NCI-H128 (cell line): ENCODE measurements around the gene APPL2.
A peak's percentile ranks its signal among the peaks of the same experiment; 100 is the strongest.
"Not testable (repeated sequence)": the region's sequence is repeated elsewhere in the genome, so short reads cannot be mapped to it uniquely, and the experiment has no call there.

Experiments
- DNase-seq: peaks from one replicate; lab custom pipeline; 2025; ENCODE audit not compliant: unreplicated experiment; lab: John Stamatoyannopoulos, UW

Gene APPL2

GRCh38 chr12:105256431-105256830 is 20.5 kb upstream of the APPL2 start:
- DNase-seq = not testable (repeated sequence)

- no peak for DNase-seq
These were observed 20.0 kb upstream of the APPL2 start for GRCh38 chr12:105256011-105256410.

- no peak for DNase-seq
These were observed 18.0 kb upstream of the APPL2 start for GRCh38 chr12:105253866-105254513.

DNA sequence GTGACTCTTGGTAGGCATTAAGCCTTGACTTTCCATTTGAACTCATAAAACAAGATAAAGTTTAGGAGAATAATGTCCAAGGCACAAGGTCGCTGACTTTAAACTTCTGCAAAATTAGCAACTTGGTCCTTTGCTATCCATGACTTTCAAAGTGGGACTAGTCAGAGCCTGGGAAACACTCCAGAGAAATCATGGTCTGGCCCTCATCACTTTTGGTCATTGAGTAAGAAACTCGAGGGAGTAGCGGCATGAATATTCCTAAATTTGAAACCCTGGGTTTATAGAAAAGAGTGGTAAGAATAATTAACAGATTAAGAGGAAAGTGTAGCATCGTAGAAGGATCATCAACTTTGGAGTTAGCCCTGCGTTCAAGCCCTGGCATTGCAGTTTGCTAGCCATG is 16.9 kb upstream of the APPL2 start:
- DNase-seq = no peak

DNA sequence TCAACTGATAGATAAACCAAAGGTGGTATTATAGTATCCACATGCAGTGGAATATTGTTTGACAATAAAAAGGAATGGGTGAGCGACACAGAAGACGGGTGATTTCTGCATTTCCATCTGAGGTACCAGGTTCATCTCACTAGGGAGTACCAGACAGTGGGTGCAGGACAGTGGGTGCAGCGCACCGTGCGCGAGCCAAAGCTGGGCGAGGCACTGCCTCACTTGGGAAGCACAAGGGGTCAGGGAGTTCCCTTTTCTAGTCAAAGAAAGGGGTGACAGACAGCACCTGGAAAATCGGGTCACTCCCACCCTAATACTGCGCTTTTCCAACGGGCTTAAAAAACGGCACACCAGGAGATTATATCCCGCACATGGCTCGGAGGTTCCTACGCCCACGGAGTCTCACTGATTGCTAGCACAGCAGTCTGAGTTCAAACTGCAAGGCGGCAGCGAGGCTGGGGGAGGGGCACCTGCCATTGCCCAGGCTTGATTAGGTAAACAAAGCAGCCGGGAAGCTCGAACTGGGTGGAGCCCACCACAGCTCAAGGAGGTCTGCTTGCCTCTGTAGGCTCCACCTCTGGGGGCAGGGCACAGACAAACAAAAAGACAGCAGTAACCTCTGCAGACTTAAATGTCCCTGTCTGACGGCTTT is 9.9 kb upstream of the APPL2 start:
- DNase-seq = not testable (repeated sequence)

DNA sequence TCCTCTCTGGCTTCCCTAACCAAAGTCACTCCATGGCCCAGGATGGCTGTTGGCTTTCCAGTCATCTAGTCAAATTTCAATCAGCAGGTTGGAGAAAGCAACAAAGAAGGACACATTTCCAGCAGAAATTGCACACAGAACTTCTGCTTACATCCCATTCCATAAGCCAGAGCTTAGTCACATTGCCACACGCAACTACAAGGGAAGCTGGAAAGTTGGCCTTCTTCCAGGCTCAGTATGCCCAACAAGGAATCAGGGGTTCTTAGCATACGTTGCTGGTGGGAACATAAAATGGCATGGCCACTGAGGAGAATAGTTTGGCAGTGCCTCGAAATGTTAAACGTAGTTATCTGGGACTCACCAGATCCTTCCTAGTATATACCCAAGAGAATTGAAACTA is 9.3 kb upstream of the APPL2 start:
- DNase-seq = no peak

DNA sequence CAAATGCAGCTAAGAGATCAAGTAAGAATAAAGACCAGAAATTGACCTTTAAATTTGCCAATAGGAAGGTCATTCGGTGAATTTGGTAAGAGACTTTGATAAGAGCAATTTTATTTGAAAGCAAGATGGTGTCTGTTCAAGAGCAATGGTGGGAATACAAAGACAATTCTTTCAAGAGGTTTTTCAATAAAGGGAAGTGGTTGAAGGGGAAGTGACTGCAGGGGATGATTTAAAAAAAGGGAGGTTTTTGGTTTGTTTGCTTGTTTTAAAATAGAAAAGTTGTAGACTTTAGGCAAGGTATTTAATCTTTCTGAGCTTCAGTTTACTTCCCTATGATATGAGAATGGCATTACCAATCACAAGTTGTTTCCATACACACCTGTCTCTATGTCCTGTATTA is 4.3 kb upstream of the APPL2 start:
- no peak for DNase-seq

- no peak for DNase-seq
These were observed 3.3 kb upstream of the APPL2 start for GRCh38 chr12:105239304-105239703.

DNA sequence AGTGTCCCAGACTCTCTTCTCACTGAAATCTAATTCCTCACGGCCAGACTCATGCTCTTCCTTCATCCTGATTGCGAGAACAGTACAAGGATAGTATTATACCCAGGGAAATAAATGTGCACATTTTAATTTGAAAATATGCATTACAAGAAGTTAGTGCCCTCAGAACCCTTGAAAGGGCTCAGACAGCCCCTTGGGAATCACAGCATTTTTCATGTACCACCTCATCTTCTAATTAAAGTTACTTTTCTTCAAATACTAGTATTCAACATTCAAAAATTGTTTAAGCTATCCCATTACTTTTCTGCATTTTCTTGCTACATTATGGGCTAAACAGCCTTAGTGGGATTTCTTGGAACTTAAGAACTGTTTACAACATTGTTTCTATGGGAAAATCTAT is 1.7 kb upstream of the APPL2 start:
- DNase-seq = no peak

DNA sequence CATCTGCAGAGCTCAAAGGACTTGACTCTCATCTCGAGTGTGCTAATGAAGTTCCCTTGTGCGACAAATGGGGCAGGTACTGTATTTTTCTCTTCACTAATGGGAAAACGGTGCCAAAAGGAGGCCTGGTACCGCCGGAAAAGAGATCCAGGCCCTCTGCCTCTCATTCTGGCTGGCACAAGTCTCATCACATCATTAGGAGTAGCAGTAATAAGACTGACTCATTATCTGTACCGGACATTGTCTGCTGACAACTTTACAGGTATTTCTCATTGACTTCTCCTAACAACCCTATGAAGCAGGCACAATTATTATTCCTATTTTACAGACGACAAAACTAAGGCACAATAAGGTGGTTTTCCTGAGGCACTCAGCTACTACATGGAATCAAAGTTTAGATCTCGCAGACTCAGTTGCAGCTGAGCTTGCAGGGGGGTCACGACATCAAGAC is 668 bp downstream of the APPL2 start:
- peak; percentile 18 for DNase-seq

DNA sequence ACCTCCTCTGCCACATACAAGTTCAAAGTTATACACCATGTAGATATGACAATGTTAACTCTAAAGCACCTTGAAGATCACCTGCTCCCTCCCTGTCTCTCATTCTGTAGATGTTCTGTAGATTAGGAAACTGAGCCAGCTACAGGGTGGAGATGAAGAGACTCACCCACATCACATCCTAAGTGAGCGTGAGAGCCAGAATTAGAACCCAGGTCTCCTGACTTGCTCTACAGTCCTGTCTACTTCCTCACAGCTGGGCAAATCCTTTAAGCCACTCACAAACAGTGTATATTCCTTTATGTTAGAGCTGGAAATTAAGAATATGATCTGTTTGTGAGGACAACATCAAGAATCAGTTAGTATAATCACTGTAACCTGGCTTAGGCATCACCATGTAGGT is 1.8 kb downstream of the APPL2 start:
- DNase-seq = no peak

DNA sequence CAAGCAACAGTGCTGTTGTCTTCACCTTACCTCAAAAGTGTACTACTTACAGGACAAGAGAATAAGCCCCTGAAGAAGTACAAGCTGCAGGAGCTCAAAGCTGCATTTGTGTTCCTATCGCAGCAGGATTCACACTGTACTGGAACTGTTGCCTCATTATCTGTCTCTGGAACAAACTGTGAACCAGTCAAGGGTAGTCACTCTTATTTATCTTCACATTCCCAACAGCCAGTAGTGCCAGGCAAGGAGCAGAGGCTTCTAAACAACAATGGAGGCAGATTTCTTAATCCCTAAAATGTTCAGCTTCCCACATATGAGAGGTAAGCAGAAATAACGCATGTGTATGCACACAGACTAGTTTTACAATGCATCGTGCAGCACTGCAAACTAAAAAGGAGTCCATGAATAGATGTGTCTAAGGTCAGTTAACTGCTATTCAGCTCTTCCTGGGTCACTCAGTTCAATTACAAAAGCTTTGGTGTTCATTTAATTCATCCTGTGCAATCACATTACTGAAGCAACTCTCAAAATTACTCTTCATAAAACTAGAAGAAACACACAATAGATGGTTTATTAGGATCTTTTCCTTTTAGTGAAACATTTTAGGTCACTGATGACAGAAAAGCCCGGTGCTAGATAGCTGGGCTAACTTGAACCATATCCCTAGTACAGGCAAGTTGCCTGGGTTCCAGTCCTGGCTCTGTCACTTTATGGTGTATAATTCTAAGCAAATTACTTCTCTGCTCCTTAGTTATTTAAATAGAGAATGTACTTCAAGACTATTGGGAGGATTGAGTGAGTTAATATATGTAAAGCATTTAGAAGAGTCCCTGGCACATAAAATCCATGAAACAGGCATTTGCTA is 2.7 kb downstream of the APPL2 start:
- no peak for DNase-seq

- no peak for DNase-seq
These were observed 4.6 kb downstream of the APPL2 start for GRCh38 chr12:105231396-105231795.

- DNase-seq = no peak
These were observed 6.6 kb downstream of the APPL2 start for GRCh38 chr12:105229371-105229770.

- no peak for DNase-seq
These were observed 7.0 kb downstream of the APPL2 start for GRCh38 chr12:105228966-105229365.

GRCh38 chr12:105228494-105228893 is 7.5 kb downstream of the APPL2 start:
- DNase-seq = no peak

DNA sequence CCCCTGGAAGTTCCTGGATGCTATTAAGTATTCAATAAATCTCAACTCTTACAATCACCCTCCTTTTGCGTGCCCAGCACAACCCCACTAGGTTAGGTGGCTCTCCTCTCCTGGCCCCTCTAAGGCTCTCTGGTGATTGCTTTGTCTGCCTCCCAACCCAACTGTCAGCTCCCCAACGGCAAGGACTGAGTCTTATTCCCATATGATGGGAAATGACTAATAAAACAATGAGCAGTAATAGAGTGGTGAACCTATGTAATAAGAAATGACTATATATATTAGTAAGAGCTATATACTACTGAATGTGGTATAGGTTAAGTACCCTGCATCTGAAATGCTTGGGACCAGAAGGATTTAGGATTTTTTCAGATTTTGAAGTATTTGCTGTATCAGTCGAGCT is 8.1 kb downstream of the APPL2 start:
- no peak for DNase-seq

DNA sequence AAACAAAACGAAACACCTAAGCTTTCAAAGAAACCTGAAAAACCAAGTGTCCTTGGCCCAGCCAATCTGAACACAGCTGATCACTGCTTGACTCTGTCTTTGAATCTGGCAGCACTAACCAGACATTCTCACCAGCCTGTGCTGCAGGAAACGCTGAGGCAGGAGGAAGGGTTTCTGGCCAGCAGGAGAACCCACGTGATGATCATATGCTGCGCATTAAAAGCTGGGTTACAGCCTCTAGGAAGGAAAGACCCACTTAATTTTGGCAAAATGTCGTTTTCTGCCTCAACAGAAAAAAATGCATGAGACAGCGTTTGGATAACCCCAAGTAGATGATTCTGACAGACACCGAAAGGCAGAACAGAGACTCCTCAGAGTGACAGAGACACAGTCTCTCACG is 9.8 kb downstream of the APPL2 start:
- no peak for DNase-seq

- DNase-seq = no peak
These were observed 10.4 kb downstream of the APPL2 start for GRCh38 chr12:105225505-105226015.

- DNase-seq = no peak
These were observed 11.6 kb downstream of the APPL2 start for GRCh38 chr12:105224399-105224798.

DNA sequence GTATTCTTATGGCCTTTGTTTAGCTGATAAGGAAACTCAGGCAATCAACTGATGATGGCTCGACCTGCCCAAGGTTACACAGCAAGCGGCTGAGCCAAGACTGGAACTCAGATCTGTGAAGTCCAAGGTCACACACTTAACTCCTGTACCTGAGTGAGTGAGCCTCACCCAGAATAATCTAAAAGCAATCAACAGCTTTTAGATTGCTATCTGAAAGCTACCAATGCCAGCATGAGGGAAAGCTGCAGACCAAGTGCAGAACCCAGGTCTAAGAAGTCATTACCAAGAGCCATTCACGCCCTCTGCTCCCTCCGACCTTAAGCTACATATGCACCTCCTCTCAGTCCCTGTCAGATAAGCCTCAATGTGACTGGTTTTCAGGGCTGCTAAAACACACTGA is 12.1 kb downstream of the APPL2 start:
- DNase-seq = no peak

GRCh38 chr12:105223352-105223845 is 12.6 kb downstream of the APPL2 start:
- no peak for DNase-seq
